Heart left ventricle (tissue), 13 donors: Measurements from ENCODE around the gene APIP.

Experiments used
- POLR2A ChIP-seq, 2 donors: fragments of 450-650 bp; IDR thresholded peaks; one replicate each; pipeline ENCODE4 v1.6.1; 2017; ENCODE audit warnings: antibody characterized with exemption in 2 of 2, mild to moderate bottlenecking in 2 of 2, moderate library complexity in 2 of 2
- TF ChIP-seq, protein P1 (sequence below), 12 donors: fragments of 200-600 bp; sonication (generic) in 4 of 12; IDR thresholded peaks; one replicate each; pipeline versions ENCODE4 v1.5.0 to v1.8.0; 2018 to 2022; ENCODE audit warnings: antibody characterized with exemption in 12 of 12, mild to moderate bottlenecking in 5 of 12
- donor health status: ischemic (EF 13 %, LVEDD 7.1; RV severe dilation, severe dysfunction).
- donor health status: DM: no; HTN: yes; CAD: no.
- donor health status: DM: no; HTN: no; CAD: no.
- donor health status: ischemic (EF 25% LVEDD 6.9; RV normal size, moderate dysfunction).
- donor health status: ischemic (EF 25% LVEDD 5.7; RV mildly dilated, moderate dysfunction).
- donor health status: ischemic (EF 35%, LVEDD 5.7; RV mildly dilated, moderate dysfunction).
- donor health status: nonischemic (EF 11% LVEDD 7.7; RV severe dilation, severe dysfunction).
- donor health status: DM: yes; HTN: yes; CAD: no.
- donor health status: PGD.
- donor health status: ischemic (EF 29% LVEDD 5.4; RV normal size, mild dysfunction).
- donor health status: nonischemic (EF 23%, LVEDD 6.1; RV moderate dilation, normal function).

DNA sequence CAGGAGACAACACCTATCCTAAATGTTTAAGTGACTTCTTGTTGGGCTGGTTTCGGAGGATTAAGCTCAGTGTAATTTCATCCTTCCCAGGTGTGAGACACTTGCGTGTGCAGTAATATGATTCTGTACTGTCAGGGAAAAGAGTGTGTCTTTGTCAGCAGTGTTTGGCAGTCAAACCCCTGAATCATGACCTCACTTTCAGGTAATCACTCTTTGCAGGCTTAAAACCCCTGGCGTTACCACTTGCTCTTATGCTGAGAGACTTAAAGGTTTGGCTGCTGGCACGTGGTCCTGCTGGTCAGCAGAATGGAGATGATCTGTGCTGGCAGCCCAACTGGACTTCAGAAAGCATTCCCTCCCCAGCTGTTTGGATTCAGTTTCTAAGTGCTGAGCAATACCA lies 56.1 kb downstream of the APIP start:
- TF ChIP-seq, protein P1, sequence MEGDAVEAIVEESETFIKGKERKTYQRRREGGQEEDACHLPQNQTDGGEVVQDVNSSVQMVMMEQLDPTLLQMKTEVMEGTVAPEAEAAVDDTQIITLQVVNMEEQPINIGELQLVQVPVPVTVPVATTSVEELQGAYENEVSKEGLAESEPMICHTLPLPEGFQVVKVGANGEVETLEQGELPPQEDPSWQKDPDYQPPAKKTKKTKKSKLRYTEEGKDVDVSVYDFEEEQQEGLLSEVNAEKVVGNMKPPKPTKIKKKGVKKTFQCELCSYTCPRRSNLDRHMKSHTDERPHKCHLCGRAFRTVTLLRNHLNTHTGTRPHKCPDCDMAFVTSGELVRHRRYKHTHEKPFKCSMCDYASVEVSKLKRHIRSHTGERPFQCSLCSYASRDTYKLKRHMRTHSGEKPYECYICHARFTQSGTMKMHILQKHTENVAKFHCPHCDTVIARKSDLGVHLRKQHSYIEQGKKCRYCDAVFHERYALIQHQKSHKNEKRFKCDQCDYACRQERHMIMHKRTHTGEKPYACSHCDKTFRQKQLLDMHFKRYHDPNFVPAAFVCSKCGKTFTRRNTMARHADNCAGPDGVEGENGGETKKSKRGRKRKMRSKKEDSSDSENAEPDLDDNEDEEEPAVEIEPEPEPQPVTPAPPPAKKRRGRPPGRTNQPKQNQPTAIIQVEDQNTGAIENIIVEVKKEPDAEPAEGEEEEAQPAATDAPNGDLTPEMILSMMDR (IDR thresholded peaks at IDR 0.05), result no peak
- no peak for TF ChIP-seq POLR2A (IDR thresholded peaks at IDR 0.05)
